ENCODE results near the gene MAP4K3.

GRCh38 chr2:39451954-39452353 lies 14.9 kb upstream of the MAP4K3 start:
- TF ChIP-seq, protein P1, sequence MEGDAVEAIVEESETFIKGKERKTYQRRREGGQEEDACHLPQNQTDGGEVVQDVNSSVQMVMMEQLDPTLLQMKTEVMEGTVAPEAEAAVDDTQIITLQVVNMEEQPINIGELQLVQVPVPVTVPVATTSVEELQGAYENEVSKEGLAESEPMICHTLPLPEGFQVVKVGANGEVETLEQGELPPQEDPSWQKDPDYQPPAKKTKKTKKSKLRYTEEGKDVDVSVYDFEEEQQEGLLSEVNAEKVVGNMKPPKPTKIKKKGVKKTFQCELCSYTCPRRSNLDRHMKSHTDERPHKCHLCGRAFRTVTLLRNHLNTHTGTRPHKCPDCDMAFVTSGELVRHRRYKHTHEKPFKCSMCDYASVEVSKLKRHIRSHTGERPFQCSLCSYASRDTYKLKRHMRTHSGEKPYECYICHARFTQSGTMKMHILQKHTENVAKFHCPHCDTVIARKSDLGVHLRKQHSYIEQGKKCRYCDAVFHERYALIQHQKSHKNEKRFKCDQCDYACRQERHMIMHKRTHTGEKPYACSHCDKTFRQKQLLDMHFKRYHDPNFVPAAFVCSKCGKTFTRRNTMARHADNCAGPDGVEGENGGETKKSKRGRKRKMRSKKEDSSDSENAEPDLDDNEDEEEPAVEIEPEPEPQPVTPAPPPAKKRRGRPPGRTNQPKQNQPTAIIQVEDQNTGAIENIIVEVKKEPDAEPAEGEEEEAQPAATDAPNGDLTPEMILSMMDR (IDR thresholded peaks at IDR 0.05), result no peak
- TF ChIP-seq POLR2AphosphoS5 (IDR thresholded peaks at IDR 0.05) (no peak), POLR2A (IDR thresholded peaks at IDR 0.05) (no peak)
